GM20431 (cell line): ENCODE data around the gene UBE3C.

Experiments used
- in situ Hi-C: fragments of 300-500 bp; cut with MseI, MboI; formaldehyde crosslinking; loops from one replicate; pipeline ENCODE4 v1.15.0; 2020; ENCODE audit warnings: low sequenced_read_pairs; ENCODE audit not compliant: unreplicated experiment

UBE3C gene

GRCh38 chr7:157280216-157280841 is 141.6 kb downstream of the UBE3C start:
- in situ Hi-C loops = no loop called here

- in situ Hi-C loops = no loop called here
These were observed 142.7 kb downstream of the UBE3C start for GRCh38 chr7:157281221-157281998.

- in situ Hi-C loops = no loop called here
These were observed 143.5 kb downstream of the UBE3C start for GRCh38 chr7:157282141-157282801.

GRCh38 chr7:157284229-157285014 is 145.7 kb downstream of the UBE3C start:
- in situ Hi-C loops = no loop called here

GRCh38 chr7:157291404-157292080 is 152.8 kb downstream of the UBE3C start:
- in situ Hi-C loops = no loop called here

GRCh38 chr7:157292258-157292657 is 153.5 kb downstream of the UBE3C start:
- in situ Hi-C loops = no loop called here

- in situ Hi-C loops = no loop called here
These were observed 154.2 kb downstream of the UBE3C start for GRCh38 chr7:157292770-157293412.

- in situ Hi-C loops = no loop called here
These were observed 154.7 kb downstream of the UBE3C start for GRCh38 chr7:157293413-157293788.

- in situ Hi-C loops = no loop called here
These were observed 156.0 kb downstream of the UBE3C start for GRCh38 chr7:157294773-157295172.

- in situ Hi-C loops = no loop called here
These were observed 156.6 kb downstream of the UBE3C start for GRCh38 chr7:157295338-157295737.

- in situ Hi-C loops = no loop called here
These were observed 158.5 kb downstream of the UBE3C start for GRCh38 chr7:157297185-157297584.

- in situ Hi-C loops = no loop called here
These were observed 160.5 kb downstream of the UBE3C start for GRCh38 chr7:157299317-157299612.

GRCh38 chr7:157299613-157300368 is 161.1 kb downstream of the UBE3C start:
- in situ Hi-C loops = no loop called here

GRCh38 chr7:157300369-157300825 is 161.7 kb downstream of the UBE3C start:
- in situ Hi-C loops = no loop called here

GRCh38 chr7:157301610-157302120 is 162.9 kb downstream of the UBE3C start:
- in situ Hi-C loops = no loop called here

- in situ Hi-C loops = no loop called here
These were observed 168.4 kb downstream of the UBE3C start for GRCh38 chr7:157306846-157307838.

- in situ Hi-C loops = no loop called here
These were observed 171.4 kb downstream of the UBE3C start for GRCh38 chr7:157309988-157310668.
